HG02973 (cell line): ENCODE results near the gene HOXA2.

Experiments used
- ATAC-seq: cut with Tn5 transposase; IDR thresholded peaks from one replicate; pipeline ENCODE4 v1.9.1; 2021; ENCODE audit warnings: moderate library complexity; ENCODE audit not compliant: unreplicated experiment

The HOXA2 gene

GRCh38 chr7:27126596-27127327 is 24.3 kb upstream of the HOXA2 start:
- no peak for ATAC-seq

- no peak for ATAC-seq
Measured at GRCh38 chr7:27125986-27126394, 23.5 kb upstream of the HOXA2 start.

GRCh38 chr7:27124902-27125689 is 22.6 kb upstream of the HOXA2 start:
- no peak for ATAC-seq

- no peak for ATAC-seq
Measured at GRCh38 chr7:27124096-27124901, 21.8 kb upstream of the HOXA2 start.

GRCh38 chr7:27123477-27124053 is 21.1 kb upstream of the HOXA2 start:
- ATAC-seq, result no peak

GRCh38 chr7:27123007-27123476 is 20.6 kb upstream of the HOXA2 start:
- ATAC-seq, result no peak

- no peak for ATAC-seq
Measured at GRCh38 chr7:27122077-27122910, 19.8 kb upstream of the HOXA2 start.

- ATAC-seq, result no peak
Measured at GRCh38 chr7:27121684-27122076, 19.2 kb upstream of the HOXA2 start.

- no peak for ATAC-seq
Measured at GRCh38 chr7:27119412-27119911, 17.0 kb upstream of the HOXA2 start.

- no peak for ATAC-seq
Measured at GRCh38 chr7:27118580-27118979, 16.1 kb upstream of the HOXA2 start.

- ATAC-seq, result no peak
Measured at GRCh38 chr7:27117887-27118491, 15.5 kb upstream of the HOXA2 start.

GRCh38 chr7:27116962-27117886 is 14.7 kb upstream of the HOXA2 start:
- no peak for ATAC-seq

- ATAC-seq, result no peak
Measured at GRCh38 chr7:27116031-27116961, 13.8 kb upstream of the HOXA2 start.

GRCh38 chr7:27115221-27116026 is 12.9 kb upstream of the HOXA2 start:
- ATAC-seq, result no peak

- ATAC-seq, result no peak
Measured at GRCh38 chr7:27114881-27115220, 12.4 kb upstream of the HOXA2 start.

- ATAC-seq, result no peak
Measured at GRCh38 chr7:27113991-27114769, 11.7 kb upstream of the HOXA2 start.
